ENCODE measurements around the gene GRAMD1B. TPM values are rescaled to one million over a fixed set of nuclear protein-coding genes. Genes with fewer than 3 reads are reported as not detected.
A peak's percentile ranks its signal among the peaks of the same experiment; 100 is the strongest.

The GRAMD1B gene
- total and polyA plus RNA-seq, 4 donors, result 0.29 to 2.6 (median 1.3) TPM

GRCh38 chr11:123478352-123478987 lies 48.4 kb downstream of the GRAMD1B start:
- no peak overlapping the region for H3K4me3 ChIP-seq (ENCODE audit: low read depth in 1 of 3, low read length in 3 of 3)
- DNase-seq (ENCODE audit: low spot score), result no peak
- H3K9me3 ChIP-seq (ENCODE audit: control insufficient read depth in 4 of 4, low read length in 3 of 4), result no peaks in the 10 kb centered on the region
- H3K9ac ChIP-seq (ENCODE audit: low read depth in 1 of 2, low read length in 2 of 2), result no peak overlapping the region
- H3K27me3 ChIP-seq (ENCODE audit: control insufficient read depth in 4 of 4, insufficient read depth in 4 of 4, low read length in 3 of 4), result no peaks in the 10 kb centered on the region
- no peak overlapping the region for H3K27ac ChIP-seq (ENCODE audit: low read depth in 1 of 2, low read length in 2 of 2)
- H3K36me3 ChIP-seq (ENCODE audit: control insufficient read depth in 4 of 4, insufficient read depth in 3 of 4, low read depth in 1 of 4, low read length in 3 of 4), result no peaks in the 10 kb centered on the region
- WGBS, result 19% methylated on average over 5 of the region's 5 CpGs
- no peak for TF ChIP-seq FOXA2 (IDR thresholded peaks at IDR 0.05)
- TF ChIP-seq RAD21 (IDR thresholded peaks at IDR 0.05), result peak; percentile 86 to 92
- peak; percentile 68 for TF ChIP-seq CTCF (IDR thresholded peaks at IDR 0.05; ENCODE audit: low read depth, low read length, missing input control)
- peaks cover 0 to 3% (median 0%) of the 10 kb centered on the region in 4 donors for H3K4me1 ChIP-seq (ENCODE audit: control insufficient read depth in 4 of 4, insufficient read depth in 4 of 4, low read length in 3 of 4)

- no peak overlapping the region for H3K9ac ChIP-seq (ENCODE audit: low read depth in 1 of 2, low read length in 2 of 2)
- DNase-seq (ENCODE audit: low spot score), result no peak
- WGBS, result 63% methylated on average over 12 of the region's 12 CpGs
- no peak overlapping the region for H3K27ac ChIP-seq (ENCODE audit: low read depth in 1 of 2, low read length in 2 of 2)
- peaks cover 0 to 3% (median 0%) of the 10 kb centered on the region in 4 donors for H3K4me1 ChIP-seq (ENCODE audit: control insufficient read depth in 4 of 4, insufficient read depth in 4 of 4, low read length in 3 of 4)
- H3K9me3 ChIP-seq (ENCODE audit: control insufficient read depth in 4 of 4, low read length in 3 of 4), result no peaks in the 10 kb centered on the region
- no peak for TF ChIP-seq HNF4A (conservative IDR thresholded peaks at IDR 0.05)
- TF ChIP-seq RXRA (IDR thresholded peaks at IDR 0.05), result no peak
- TF ChIP-seq CTCF (IDR thresholded peaks at IDR 0.05; ENCODE audit: low read depth, low read length, missing input control), result no peak
- TF ChIP-seq EGR1 (IDR thresholded peaks at IDR 0.05; ENCODE audit: low read depth in 2 of 2), result no peak
- no peak for TF ChIP-seq HNF4G (IDR thresholded peaks at IDR 0.05)
- no peak for TF ChIP-seq GABPA (IDR thresholded peaks at IDR 0.05 in 1 of 2, conservative IDR thresholded peaks at IDR 0.05 in 1 of 2)
- TF ChIP-seq ATF3 (IDR thresholded peaks at IDR 0.05), result no peak
- H3K27me3 ChIP-seq (ENCODE audit: control insufficient read depth in 4 of 4, insufficient read depth in 4 of 4, low read length in 3 of 4), result no peaks in the 10 kb centered on the region
- no peaks in the 10 kb centered on the region for H3K36me3 ChIP-seq (ENCODE audit: control insufficient read depth in 4 of 4, insufficient read depth in 3 of 4, low read depth in 1 of 4, low read length in 3 of 4)
- H3K4me3 ChIP-seq (ENCODE audit: low read depth in 1 of 3, low read length in 3 of 3), result no peak overlapping the region
These were observed 49.2 kb downstream of the GRAMD1B start for GRCh38 chr11:123479048-123479837.

- TF ChIP-seq NR2F2 (IDR thresholded peaks at IDR 0.05) (no peak), YY1 (IDR thresholded peaks at IDR 0.05) (no peak), ZBTB33 (IDR thresholded peaks at IDR 0.05) (no peak), HNF4G (IDR thresholded peaks at IDR 0.05) (no peak), FOXA2 (IDR thresholded peaks at IDR 0.05) (no peak), HNF4A (conservative IDR thresholded peaks at IDR 0.05) (no peak), MAX (IDR thresholded peaks at IDR 0.05) (no peak), TAF1 (conservative IDR thresholded peaks at IDR 0.05) (no peak), RAD21 (IDR thresholded peaks at IDR 0.05) (no peak), RXRA (IDR thresholded peaks at IDR 0.05) (no peak), GABPA (IDR thresholded peaks at IDR 0.05 in 1 of 2, conservative IDR thresholded peaks at IDR 0.05 in 1 of 2) (no peak), SP1 (IDR thresholded peaks at IDR 0.05) (no peak)
- Histone ChIP-seq H3K27me3 (ENCODE audit: control insufficient read depth in 4 of 4, insufficient read depth in 4 of 4, low read length in 3 of 4) (no peaks in the 10 kb centered on the region), H3K9me3 (ENCODE audit: control insufficient read depth in 4 of 4, low read length in 3 of 4) (no peaks in the 10 kb centered on the region), H3K9ac (ENCODE audit: low read depth in 1 of 2, low read length in 2 of 2) (no peak overlapping the region), H3K4me1 (ENCODE audit: control insufficient read depth in 4 of 4, insufficient read depth in 4 of 4, low read length in 3 of 4) (peaks cover 0 to 3% (median 0%) of the 10 kb centered on the region in 4 donors), H3K36me3 (ENCODE audit: control insufficient read depth in 4 of 4, insufficient read depth in 3 of 4, low read depth in 1 of 4, low read length in 3 of 4) (no peaks in the 10 kb centered on the region), H3K4me3 (ENCODE audit: low read depth in 1 of 3, low read length in 3 of 3) (no peak overlapping the region), H3K27ac (ENCODE audit: low read depth in 1 of 2, low read length in 2 of 2) (no peak overlapping the region)
- WGBS, result 54% methylated on average over 4 of the region's 4 CpGs
- DNase-seq (ENCODE audit: low spot score), result no peak
These were observed 50.3 kb downstream of the GRAMD1B start for GRCh38 chr11:123480290-123480815.

Measured in liver (tissue), 9 donors.